MCF 10A (cell line): ENCODE measurements around the gene SCN2B. TPM values are rescaled to one million over a fixed set of nuclear protein-coding genes. Genes with fewer than 3 reads are reported as not detected.

Experiments used
- BruUV-seq: library from RNA; stranded (reverse); fragments of 400-500 nt; replicated peaks from 2 replicates; lab custom pipeline; 2021; lab: Mats Ljungman, UMichigan
- CTCF ChIA-PET: fragments of 300-600 bp; sonication (Branson Sonifier 250); formaldehyde crosslinking; extraction: SDS; loops from one replicate; lab custom pipeline; 2021; ENCODE audit warnings: antibody characterized with exemption, inconsistent platforms; lab: Yijun Ruan, JAX
- POLR2A ChIA-PET: fragments of 300-600, 350-650 bp; sonication (Branson Sonifier 250); formaldehyde crosslinking; extraction: SDS; loops from one replicate; lab custom pipeline; 2020; ENCODE audit warnings: antibody characterized with exemption, inconsistent platforms; lab: Yijun Ruan, JAX
- DNase-seq: peaks from one replicate; pipeline ENCODE4 v3.0.0-alpha.2; 2018; ENCODE audit not compliant: unreplicated experiment
- H3K27ac Mint-ChIP-seq: one replicate; pipeline ENCODE4 v1.8.0; 2022; ENCODE audit warnings: mild to moderate bottlenecking, low read depth, mixed read lengths; ENCODE audit not compliant: unreplicated experiment
- H3K27me3 Mint-ChIP-seq: one replicate; pipeline ENCODE4 v1.8.0; 2022; ENCODE audit warnings: mixed read lengths; ENCODE audit not compliant: insufficient read depth, unreplicated experiment
- H3K36me3 Mint-ChIP-seq: one replicate; pipeline ENCODE4 v1.8.0; 2022; ENCODE audit warnings: mild to moderate bottlenecking, moderate library complexity, mixed read lengths; ENCODE audit not compliant: insufficient read depth, unreplicated experiment
- H3K4me1 Mint-ChIP-seq: one replicate; pipeline ENCODE4 v1.8.0; 2022; ENCODE audit warnings: mixed read lengths; ENCODE audit not compliant: insufficient read depth, unreplicated experiment
- H3K4me3 Mint-ChIP-seq: one replicate; pipeline ENCODE4 v1.8.0; 2022; ENCODE audit warnings: mild to moderate bottlenecking, moderate library complexity, mixed read lengths; ENCODE audit not compliant: unreplicated experiment
- H3K9me3 Mint-ChIP-seq: one replicate; pipeline ENCODE4 v1.8.0; 2022; ENCODE audit warnings: mixed read lengths; ENCODE audit not compliant: unreplicated experiment
- CTCF ChIP-seq: fragments of 200-600 bp; IDR thresholded peaks from one replicate; pipeline ENCODE4 v1.8.0; 2022; ENCODE audit warnings: antibody characterized with exemption, mild to moderate bottlenecking; ENCODE audit not compliant: unreplicated experiment
- intact Hi-C: fragments of 100-400 bp; cut with micrococcal nuclease; formaldehyde crosslinking; loops from 2 replicates; pipeline ENCODE4 v1.14.1; 2022
- total RNA-seq: library from RNA; stranded (reverse); gene quantifications from 2 replicates; pipeline ENCODE4 v1.2.3, GENCODE V29; 2022

SCN2B gene
- total RNA-seq, 1 experiment from 2014 or later, result not detected

- Mint-ChIP-seq H3K4me3 (no peak overlapping the region), H3K27me3 (peaks cover 31% of the 10 kb centered on the region), H3K9me3 (no peaks in the 10 kb centered on the region), H3K36me3 (no peaks in the 10 kb centered on the region), H3K4me1 (no peaks in the 10 kb centered on the region), H3K27ac (no peak overlapping the region)
- DNase-seq, result no peak
- intact Hi-C loops, result loop anchor here (10.0 kb wide), 1 partner anchor 365 kb away; no protein-coding TSS in a partner anchor
- no peak for TF ChIP-seq CTCF
- BruUV-seq, result no TSS peak
- CTCF ChIA-PET, result interaction anchor here (0.5 to 5.6 kb wide), 9 partner anchors 10 to 1609 kb away, joined by 3 to 89 read pairs (median 4); no protein-coding TSS in a partner anchor
- POLR2A ChIA-PET, result interaction anchor here (1.0 kb wide), 1 partner anchor 13 kb away, joined by 4 read pairs; no protein-coding TSS in a partner anchor
These were observed 6.9 kb downstream of the SCN2B start for GRCh38 chr11:118169300-118170140.

- CTCF ChIA-PET, result interaction anchor here (0.6 to 5.6 kb wide), 5 partner anchors 11 to 1608 kb away, joined by 3 to 89 read pairs (median 5); no protein-coding TSS in a partner anchor
- no TSS peak for BruUV-seq
- DNase-seq, result peak; percentile 66
- POLR2A ChIA-PET, result no interaction called here
- no peak overlapping the region for H3K27ac Mint-ChIP-seq
- H3K36me3 Mint-ChIP-seq, result no peaks in the 10 kb centered on the region
- no peaks in the 10 kb centered on the region for H3K4me1 Mint-ChIP-seq
- no peaks in the 10 kb centered on the region for H3K9me3 Mint-ChIP-seq
- no peak for TF ChIP-seq CTCF
- no peak overlapping the region for H3K4me3 Mint-ChIP-seq
- intact Hi-C loops, result no loop called here
- peaks cover 35% of the 10 kb centered on the region for H3K27me3 Mint-ChIP-seq
These were observed 7.7 kb downstream of the SCN2B start for GRCh38 chr11:118168751-118169150.

GRCh38 chr11:118168316-118168715 lies 8.1 kb downstream of the SCN2B start:
- Mint-ChIP-seq H3K9me3 (no peaks in the 10 kb centered on the region), H3K36me3 (no peaks in the 10 kb centered on the region), H3K27ac (no peak overlapping the region), H3K27me3 (peaks cover 39% of the 10 kb centered on the region), H3K4me3 (no peak overlapping the region), H3K4me1 (no peaks in the 10 kb centered on the region)
- TF ChIP-seq CTCF, result no peak
- no peak for DNase-seq
- intact Hi-C loops, result no loop called here
- ChIA-PET POLR2A (no interaction called here), CTCF (interaction anchor here (2.0 to 5.6 kb wide), 3 partner anchors 11 to 30 kb away, joined by 5 to 89 read pairs (median 66); no protein-coding TSS in a partner anchor)
- BruUV-seq, result no TSS peak

GRCh38 chr11:118167906-118168305 lies 8.5 kb downstream of the SCN2B start:
- no peak for TF ChIP-seq CTCF
- DNase-seq, result no peak
- no peak overlapping the region for H3K27ac Mint-ChIP-seq
- no peaks in the 10 kb centered on the region for H3K9me3 Mint-ChIP-seq
- H3K4me3 Mint-ChIP-seq, result no peak overlapping the region
- no peaks in the 10 kb centered on the region for H3K36me3 Mint-ChIP-seq
- POLR2A ChIA-PET, result no interaction called here
- no peaks in the 10 kb centered on the region for H3K4me1 Mint-ChIP-seq
- H3K27me3 Mint-ChIP-seq, result peaks cover 43% of the 10 kb centered on the region
- no TSS peak for BruUV-seq
- intact Hi-C loops, result no loop called here
- CTCF ChIA-PET, result interaction anchor here (2.0 to 5.1 kb wide), 2 partner anchors 10 to 30 kb away, joined by 5 to 89 read pairs; no protein-coding TSS in a partner anchor
